ENCODE results near the gene CYGB. TPM values are rescaled to one million over a fixed set of nuclear protein-coding genes. Genes with fewer than 3 reads are reported as not detected.

The CYGB gene
- total and polyA plus RNA-seq, 10 of the 15 experiments (the other 5 are each of a cell fraction or from before 2014, with no cell fraction given) = 0.34 TPM; not detected in 9

- TF ChIP-seq, protein P1, sequence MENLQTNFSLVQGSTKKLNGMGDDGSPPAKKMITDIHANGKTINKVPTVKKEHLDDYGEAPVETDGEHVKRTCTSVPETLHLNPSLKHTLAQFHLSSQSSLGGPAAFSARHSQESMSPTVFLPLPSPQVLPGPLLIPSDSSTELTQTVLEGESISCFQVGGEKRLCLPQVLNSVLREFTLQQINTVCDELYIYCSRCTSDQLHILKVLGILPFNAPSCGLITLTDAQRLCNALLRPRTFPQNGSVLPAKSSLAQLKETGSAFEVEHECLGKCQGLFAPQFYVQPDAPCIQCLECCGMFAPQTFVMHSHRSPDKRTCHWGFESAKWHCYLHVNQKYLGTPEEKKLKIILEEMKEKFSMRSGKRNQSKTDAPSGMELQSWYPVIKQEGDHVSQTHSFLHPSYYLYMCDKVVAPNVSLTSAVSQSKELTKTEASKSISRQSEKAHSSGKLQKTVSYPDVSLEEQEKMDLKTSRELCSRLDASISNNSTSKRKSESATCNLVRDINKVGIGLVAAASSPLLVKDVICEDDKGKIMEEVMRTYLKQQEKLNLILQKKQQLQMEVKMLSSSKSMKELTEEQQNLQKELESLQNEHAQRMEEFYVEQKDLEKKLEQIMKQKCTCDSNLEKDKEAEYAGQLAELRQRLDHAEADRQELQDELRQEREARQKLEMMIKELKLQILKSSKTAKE (IDR thresholded peaks at IDR 0.05; ENCODE audit: low read depth, poor library complexity, severe bottlenecking) = no peak
- TF ChIP-seq YY1 (IDR thresholded peaks at IDR 0.05; ENCODE audit: low read depth, low read length) (no peak), POU2F2 (IDR thresholded peaks at IDR 0.05; ENCODE audit: borderline replicate concordance, low read depth, low read length) (no peak), SREBF2 (IDR thresholded peaks at IDR 0.05; ENCODE audit: low read length) (no peak), PKNOX1 (IDR thresholded peaks at IDR 0.05) (peak; percentile 27; the same call in 1 of the 2 replicates), SP1 (IDR thresholded peaks at IDR 0.05; ENCODE audit: low read depth, low read length) (no peak)
- TF ChIP-seq, protein P2, sequence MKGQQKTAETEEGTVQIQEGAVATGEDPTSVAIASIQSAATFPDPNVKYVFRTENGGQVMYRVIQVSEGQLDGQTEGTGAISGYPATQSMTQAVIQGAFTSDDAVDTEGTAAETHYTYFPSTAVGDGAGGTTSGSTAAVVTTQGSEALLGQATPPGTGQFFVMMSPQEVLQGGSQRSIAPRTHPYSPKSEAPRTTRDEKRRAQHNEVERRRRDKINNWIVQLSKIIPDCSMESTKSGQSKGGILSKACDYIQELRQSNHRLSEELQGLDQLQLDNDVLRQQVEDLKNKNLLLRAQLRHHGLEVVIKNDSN (IDR thresholded peaks at IDR 0.05; ENCODE audit: borderline replicate concordance, extremely low read length, insufficient read depth, low read depth, low read length) = no peak
- TF ChIP-seq, protein P3, sequence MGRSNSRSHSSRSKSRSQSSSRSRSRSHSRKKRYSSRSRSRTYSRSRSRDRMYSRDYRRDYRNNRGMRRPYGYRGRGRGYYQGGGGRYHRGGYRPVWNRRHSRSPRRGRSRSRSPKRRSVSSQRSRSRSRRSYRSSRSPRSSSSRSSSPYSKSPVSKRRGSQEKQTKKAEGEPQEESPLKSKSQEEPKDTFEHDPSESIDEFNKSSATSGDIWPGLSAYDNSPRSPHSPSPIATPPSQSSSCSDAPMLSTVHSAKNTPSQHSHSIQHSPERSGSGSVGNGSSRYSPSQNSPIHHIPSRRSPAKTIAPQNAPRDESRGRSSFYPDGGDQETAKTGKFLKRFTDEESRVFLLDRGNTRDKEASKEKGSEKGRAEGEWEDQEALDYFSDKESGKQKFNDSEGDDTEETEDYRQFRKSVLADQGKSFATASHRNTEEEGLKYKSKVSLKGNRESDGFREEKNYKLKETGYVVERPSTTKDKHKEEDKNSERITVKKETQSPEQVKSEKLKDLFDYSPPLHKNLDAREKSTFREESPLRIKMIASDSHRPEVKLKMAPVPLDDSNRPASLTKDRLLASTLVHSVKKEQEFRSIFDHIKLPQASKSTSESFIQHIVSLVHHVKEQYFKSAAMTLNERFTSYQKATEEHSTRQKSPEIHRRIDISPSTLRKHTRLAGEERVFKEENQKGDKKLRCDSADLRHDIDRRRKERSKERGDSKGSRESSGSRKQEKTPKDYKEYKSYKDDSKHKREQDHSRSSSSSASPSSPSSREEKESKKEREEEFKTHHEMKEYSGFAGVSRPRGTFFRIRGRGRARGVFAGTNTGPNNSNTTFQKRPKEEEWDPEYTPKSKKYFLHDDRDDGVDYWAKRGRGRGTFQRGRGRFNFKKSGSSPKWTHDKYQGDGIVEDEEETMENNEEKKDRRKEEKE (IDR thresholded peaks at IDR 0.05) = no peak
Measured at GRCh38 chr17:76547183-76547641, 9.7 kb upstream of the CYGB start (continued).
